Omental fat pad (tissue), 4 donors: ENCODE data around the gene DRD2. TPM values are rescaled to one million over a fixed set of nuclear protein-coding genes. Genes with fewer than 3 reads are reported as not detected.

ENCODE experiments used
- ATAC-seq: fragments of 150-250 bp; one replicate; pipeline ENCODE4 v1.9.1; 2016; ENCODE audit warnings: mild to moderate bottlenecking, moderate library complexity; ENCODE audit not compliant: low FRiP score
- DNase-seq: peaks from one replicate; pipeline ENCODE4 v3.0.0-alpha.2; 2019; ENCODE audit warnings: low spot score
- total RNA-seq, 4 donors: library from RNA; depleted of rRNA; stranded (reverse); fragments of >200 nt; gene quantifications; one replicate each; pipeline ENCODE4 v1.1.0, GENCODE V29; 2016
- TF ChIP-seq, protein P1 (sequence below), 3 donors: fragments of 450-650 bp; IDR thresholded peaks; one replicate each; pipeline ENCODE4 v1.5.1; 2016 to 2017; ENCODE audit warnings: antibody characterized with exemption in 3 of 3, mild to moderate bottlenecking in 3 of 3, moderate library complexity in 2 of 3

Gene DRD2
- total RNA-seq, 4 donors from 2014 or later, result 0.28 TPM; not detected in 3

DNA sequence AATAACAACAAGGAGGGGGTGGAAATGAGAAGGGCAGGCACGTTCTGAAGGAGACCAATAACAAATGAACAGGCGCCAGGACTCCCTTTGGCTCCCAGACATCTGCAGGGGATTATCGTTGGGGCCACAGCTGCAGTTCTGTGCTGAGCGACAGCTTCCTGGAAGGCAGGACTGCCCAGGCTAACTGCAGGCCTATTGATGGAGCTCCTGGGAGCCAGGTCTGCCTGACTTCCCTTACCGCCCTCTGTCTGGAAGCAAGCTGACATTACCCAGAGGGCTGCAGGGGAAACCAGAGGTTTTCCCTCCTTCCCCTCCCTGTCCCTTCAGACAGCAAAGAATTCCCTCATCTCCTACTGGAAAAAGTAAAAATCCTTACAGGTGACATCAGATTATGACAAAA lies 5.0 kb downstream of the DRD2 start:
- ATAC-seq (no peak), DNase-seq (no peak)
- TF ChIP-seq, protein P1, sequence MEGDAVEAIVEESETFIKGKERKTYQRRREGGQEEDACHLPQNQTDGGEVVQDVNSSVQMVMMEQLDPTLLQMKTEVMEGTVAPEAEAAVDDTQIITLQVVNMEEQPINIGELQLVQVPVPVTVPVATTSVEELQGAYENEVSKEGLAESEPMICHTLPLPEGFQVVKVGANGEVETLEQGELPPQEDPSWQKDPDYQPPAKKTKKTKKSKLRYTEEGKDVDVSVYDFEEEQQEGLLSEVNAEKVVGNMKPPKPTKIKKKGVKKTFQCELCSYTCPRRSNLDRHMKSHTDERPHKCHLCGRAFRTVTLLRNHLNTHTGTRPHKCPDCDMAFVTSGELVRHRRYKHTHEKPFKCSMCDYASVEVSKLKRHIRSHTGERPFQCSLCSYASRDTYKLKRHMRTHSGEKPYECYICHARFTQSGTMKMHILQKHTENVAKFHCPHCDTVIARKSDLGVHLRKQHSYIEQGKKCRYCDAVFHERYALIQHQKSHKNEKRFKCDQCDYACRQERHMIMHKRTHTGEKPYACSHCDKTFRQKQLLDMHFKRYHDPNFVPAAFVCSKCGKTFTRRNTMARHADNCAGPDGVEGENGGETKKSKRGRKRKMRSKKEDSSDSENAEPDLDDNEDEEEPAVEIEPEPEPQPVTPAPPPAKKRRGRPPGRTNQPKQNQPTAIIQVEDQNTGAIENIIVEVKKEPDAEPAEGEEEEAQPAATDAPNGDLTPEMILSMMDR (IDR thresholded peaks at IDR 0.05), result no peak

DNA sequence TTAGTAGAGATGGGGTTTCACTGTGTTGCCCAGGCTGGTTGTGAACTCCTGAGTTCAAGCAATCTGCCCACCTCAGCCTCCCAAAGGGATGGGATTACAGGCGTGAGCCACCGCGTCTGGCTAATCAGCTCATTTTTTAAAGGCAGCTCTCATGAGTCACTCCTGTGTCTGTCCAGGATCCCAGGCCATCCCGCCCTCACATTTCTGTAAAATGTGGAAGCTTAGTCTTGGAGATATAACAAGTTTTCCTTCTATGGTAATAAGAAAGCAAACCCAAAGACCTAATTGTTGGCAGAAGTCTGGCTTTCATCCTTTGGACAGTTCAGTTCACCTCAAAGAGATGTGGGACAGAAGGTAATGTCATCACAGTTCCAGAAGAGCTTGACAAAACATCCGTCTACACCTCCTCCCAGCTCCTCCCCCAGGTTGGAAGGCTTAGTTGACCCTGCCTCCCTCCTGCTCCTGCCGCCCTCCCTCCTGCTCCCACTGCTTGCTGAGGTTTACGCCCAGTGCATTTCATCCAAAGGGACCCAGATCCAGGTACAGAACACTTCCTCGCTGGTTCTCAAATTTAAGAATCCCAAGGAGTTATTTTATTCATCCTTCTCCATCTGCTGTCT lies 6.4 kb downstream of the DRD2 start:
- TF ChIP-seq, protein P1 (IDR thresholded peaks at IDR 0.05), result no peak
- ATAC-seq (no peak), DNase-seq (no peak)

DNA sequence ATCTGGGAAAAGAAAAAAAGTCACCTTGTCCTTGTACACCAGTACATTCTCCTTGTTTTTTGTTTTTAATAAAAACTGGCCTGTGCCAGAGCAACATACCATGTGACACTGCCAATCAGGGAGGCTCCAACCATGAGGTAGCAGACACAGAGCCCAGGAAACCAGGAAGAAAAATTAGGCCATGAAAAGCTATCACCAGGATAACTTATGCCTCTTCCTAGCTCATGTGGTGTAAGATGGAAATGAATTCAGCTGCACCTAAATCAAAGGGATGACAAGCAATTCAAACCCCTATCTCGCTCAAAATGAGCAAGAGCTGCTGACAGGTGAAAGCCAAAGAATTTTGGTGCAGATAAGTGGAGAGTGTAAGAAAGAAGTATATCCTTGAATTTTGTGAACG lies 7.7 kb downstream of the DRD2 start:
- DNase-seq (no peak), ATAC-seq (no peak)
- TF ChIP-seq, protein P1 (IDR thresholded peaks at IDR 0.05), result no peak

DNA sequence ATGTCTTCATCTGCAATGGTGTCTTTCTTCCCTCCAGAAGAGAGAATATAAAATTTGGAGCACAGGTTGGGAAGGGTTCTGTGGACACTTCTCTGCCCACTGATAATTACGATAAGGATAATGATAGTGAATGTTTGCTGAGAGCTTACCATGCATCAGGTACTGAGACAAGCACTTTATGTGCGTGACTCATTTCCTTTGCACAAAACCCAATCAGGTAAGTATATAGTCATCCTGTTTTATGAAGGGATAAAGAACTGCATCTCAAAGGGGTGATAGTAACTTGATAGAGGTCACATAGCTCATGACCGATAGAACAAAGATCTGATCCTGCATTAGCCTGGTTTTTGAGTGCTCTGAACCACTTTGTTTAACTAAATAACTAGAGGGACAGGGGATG lies 9.4 kb downstream of the DRD2 start:
- TF ChIP-seq, protein P1 (IDR thresholded peaks at IDR 0.05), result no peak
- ATAC-seq, result no peak
- DNase-seq, result no peak

DNA sequence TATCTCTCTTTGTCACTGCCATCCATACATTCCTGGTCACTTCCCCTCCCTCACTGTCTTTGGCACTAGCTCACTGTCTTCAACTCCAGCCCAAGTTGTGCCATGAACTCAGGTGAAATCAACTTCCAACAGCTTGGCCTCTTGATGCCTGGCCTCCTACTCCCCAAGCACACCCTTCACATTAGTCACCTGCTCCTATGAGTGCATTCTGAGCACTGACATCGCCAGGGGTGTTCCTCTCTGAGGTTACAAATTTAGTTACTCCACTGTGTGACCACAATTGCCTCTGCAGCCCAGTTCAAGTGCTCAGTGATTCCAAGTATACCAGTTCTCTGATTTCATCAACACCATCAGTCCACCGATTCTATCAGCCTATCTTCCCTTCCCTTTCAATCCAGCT lies 10.8 kb downstream of the DRD2 start:
- no peak for ATAC-seq
- DNase-seq, result no peak
- TF ChIP-seq, protein P1 (IDR thresholded peaks at IDR 0.05), result no peak

DNA sequence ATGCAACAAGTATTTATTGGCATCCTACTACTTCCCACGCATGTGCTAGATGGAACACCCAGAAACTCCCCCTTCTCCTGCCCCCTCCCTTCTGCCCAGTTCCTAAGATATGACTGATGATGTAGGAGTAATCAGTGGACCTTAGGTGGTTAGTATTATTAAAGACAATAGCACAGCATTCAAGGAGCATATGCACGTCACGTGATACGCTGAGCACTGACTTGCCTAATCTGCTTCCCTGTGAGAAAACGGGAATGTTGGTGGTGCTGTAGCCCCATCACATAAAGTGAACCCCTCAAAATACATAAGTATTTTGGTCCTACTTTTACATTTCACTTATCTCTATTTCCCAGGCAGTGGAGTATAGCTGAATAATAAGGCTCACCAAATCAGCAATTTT lies 12.4 kb downstream of the DRD2 start:
- DNase-seq (no peak), ATAC-seq (no peak)
- TF ChIP-seq, protein P1 (IDR thresholded peaks at IDR 0.05), result no peak

DNA sequence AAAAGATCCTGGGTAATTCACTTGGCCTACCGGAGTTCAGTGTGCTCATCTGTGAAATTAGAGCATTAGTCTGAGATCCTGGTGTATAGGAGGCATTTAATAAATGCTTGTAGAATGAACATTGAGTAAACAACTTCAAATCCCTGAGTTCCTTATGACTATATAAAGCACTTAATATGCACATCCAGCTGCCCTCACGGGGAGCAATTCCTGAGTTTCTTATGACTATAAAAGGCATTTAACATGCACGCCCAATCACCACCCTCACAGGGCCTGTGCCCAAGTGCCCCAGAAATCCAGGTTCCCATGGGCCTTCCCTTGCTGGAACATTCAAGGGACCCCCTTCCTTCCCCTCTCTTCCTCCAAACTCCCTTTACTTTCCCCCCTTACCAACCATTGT lies 13.6 kb downstream of the DRD2 start:
- no peak for ATAC-seq
- DNase-seq, result no peak

More for the DNA sequence above, 13.6 kb downstream of the DRD2 start:
- TF ChIP-seq, protein P1 (IDR thresholded peaks at IDR 0.05), result no peak
